HepG2 (cell line): ENCODE results near the gene CTSV. TPM values are rescaled to one million over a fixed set of nuclear protein-coding genes. Genes with fewer than 3 reads are reported as not detected.

ENCODE experiments used
- ATF1 ChIP-seq: IDR thresholded peaks from 2 replicates; pipeline ENCODE4 v1.6.1; 2016; ENCODE audit warnings: mild to moderate bottlenecking, control low read depth
- BCL3 ChIP-seq: sonication (generic); formaldehyde crosslinking; IDR thresholded peaks from 2 replicates; pipeline ENCODE4 v1.5.1; 2020; ENCODE audit warnings: mild to moderate bottlenecking, missing genetic modification reagents, moderate library complexity
- DZIP1 ChIP-seq: sonication (generic); formaldehyde crosslinking; IDR thresholded peaks from 2 replicates; pipeline ENCODE4 v1.5.0; 2020; ENCODE audit warnings: mild to moderate bottlenecking, missing genetic modification reagents
- FOXC1 ChIP-seq: sonication (generic); formaldehyde crosslinking; IDR thresholded peaks from 2 replicates; pipeline ENCODE4 v1.8.0; 2022; ENCODE audit warnings: mild to moderate bottlenecking, missing genetic modification reagents, borderline replicate concordance
- FOXO4 ChIP-seq: sonication (generic); formaldehyde crosslinking; conservative IDR thresholded peaks from 2 replicates; pipeline ENCODE4 v1.8.1; 2023; ENCODE audit warnings: missing genetic modification reagents
- JARID2 ChIP-seq: sonication (generic); formaldehyde crosslinking; IDR thresholded peaks from 2 replicates; pipeline ENCODE4 v1.8.1; 2023; ENCODE audit warnings: missing genetic modification reagents, inconsistent platforms; ENCODE audit not compliant: insufficient replicate concordance
- PHF20 ChIP-seq: sonication (generic); formaldehyde crosslinking; IDR thresholded peaks from 2 replicates; pipeline ENCODE4 v1.5.0; 2020; ENCODE audit warnings: mild to moderate bottlenecking, missing genetic modification reagents
- WIZ ChIP-seq: sonication (generic); formaldehyde crosslinking; IDR thresholded peaks from 2 replicates; pipeline ENCODE4 v1.5.1; 2020; ENCODE audit warnings: mild to moderate bottlenecking, missing genetic modification reagents
- ZBTB46 ChIP-seq: sonication (generic); formaldehyde crosslinking; IDR thresholded peaks from 2 replicates; pipeline ENCODE4 v1.4.0; 2020; ENCODE audit warnings: mild to moderate bottlenecking, missing genetic modification reagents, borderline replicate concordance
- ZNF136 ChIP-seq: sonication (generic); formaldehyde crosslinking; IDR thresholded peaks from 2 replicates; pipeline ENCODE4 v1.8.1; 2022; ENCODE audit warnings: low read depth, mild to moderate bottlenecking, moderate library complexity, missing genetic modification reagents
- ZNF280B ChIP-seq: sonication (generic); formaldehyde crosslinking; IDR thresholded peaks from 2 replicates; pipeline ENCODE4 v1.5.0; 2020; ENCODE audit warnings: missing genetic modification reagents, mild to moderate bottlenecking, borderline replicate concordance
- ZNF331 ChIP-seq: sonication (generic); formaldehyde crosslinking; IDR thresholded peaks from 2 replicates; pipeline ENCODE4 v1.4.0; 2020; ENCODE audit warnings: missing genetic modification reagents
- ZNF484 ChIP-seq: sonication (generic); formaldehyde crosslinking; IDR thresholded peaks from 2 replicates; pipeline ENCODE4 v1.5.1; 2020; ENCODE audit warnings: mild to moderate bottlenecking, low read depth, missing genetic modification reagents, borderline replicate concordance
- ZNF839 ChIP-seq: sonication (generic); formaldehyde crosslinking; IDR thresholded peaks from 2 replicates; pipeline ENCODE4 v1.4.0; 2020; ENCODE audit warnings: missing genetic modification reagents, mild to moderate bottlenecking, borderline replicate concordance
- ZNF878 ChIP-seq: sonication (generic); formaldehyde crosslinking; IDR thresholded peaks from 2 replicates; pipeline ENCODE4 v1.8.1; 2023; ENCODE audit warnings: mild to moderate bottlenecking, missing genetic modification reagents, moderate library complexity
- polyA plus RNA-seq, 8 experiments: library from polyadenylated mRNA; depleted of rRNA in 3 of 8; stranded (reverse) in 7 of 8; unstranded in 1 of 8; fragments of >200 nt; fragmentation: Illumina TruSeq in 4 of 8; extraction: Trizol in 4 of 8; gene quantifications; 2 replicates each; pipeline versions ENCODE4 v1.2.1 to v1.2.3, GENCODE V29; 2011 to 2016; ENCODE audit warnings: low read depth in 4 of 8, missing spikeins in 1 of 8, mixed read lengths in 1 of 8; ENCODE audit not compliant: insufficient read depth in 1 of 8
- total RNA-seq, 5 experiments: library from RNA; depleted of rRNA; stranded (reverse); fragments of >200 nt; fragmentation: Illumina TruSeq; extraction: Trizol; gene quantifications; 2 replicates each; pipeline ENCODE4 v1.2.3, GENCODE V29; 2016; ENCODE audit warnings: low read depth in 1 of 5

Gene CTSV
- total and polyA plus RNA-seq, 2 of the 13 experiments (the other 11 are each of a cell fraction or from before 2014, with no cell fraction given): 10.6 to 12.6 TPM

- TF ChIP-seq ZNF280B (no peak), ZNF839 (CRISPR knock-in tag) (no peak), ZNF484 (no peak), WIZ (CRISPR knock-in tag) (no peak), FOXO4 (CRISPR knock-in tag) (no peak), ZBTB46 (CRISPR knock-in tag) (no peak), ATF1 (CRISPR knock-in tag) (no peak), ZNF136 (CRISPR knock-in tag) (no peak), FOXC1 (CRISPR knock-in tag) (no peak), ZNF331 (no peak), DZIP1 (no peak), JARID2 (CRISPR knock-in tag) (no peak), BCL3 (CRISPR knock-in tag) (no peak), ZNF878 (no peak), PHF20 (no peak)
Measured at GRCh38 chr9:97075289-97075985, 36.5 kb upstream of the CTSV start (continued).
